HepG2 (cell line): ENCODE data around the gene ANKRD40CL. TPM values are rescaled to one million over a fixed set of nuclear protein-coding genes. Genes with fewer than 3 reads are reported as not detected.
A peak's percentile ranks its signal among the peaks of the same experiment; 100 is the strongest.

Source experiments
- ARID2 ChIP-seq: sonication (generic); formaldehyde crosslinking; IDR thresholded peaks from 2 replicates; pipeline ENCODE4 v1.8.1; 2022; ENCODE audit warnings: mild to moderate bottlenecking, missing genetic modification reagents, borderline replicate concordance
- CEBPB ChIP-seq: IDR thresholded peaks from 2 replicates; pipeline ENCODE4 v1.6.1; 2011; ENCODE audit warnings: low read depth, low read length, improper control_type of control experiment, borderline replicate concordance
- ELF1 ChIP-seq: sonication (generic); formaldehyde crosslinking; IDR thresholded peaks from 2 replicates; pipeline ENCODE4 v1.4.0; 2020; ENCODE audit warnings: missing genetic modification reagents
- HHEX ChIP-seq: IDR thresholded peaks from 2 replicates; pipeline ENCODE4 v1.6.1; 2016; ENCODE audit warnings: control low read depth
- HIC2 ChIP-seq: sonication (generic); formaldehyde crosslinking; IDR thresholded peaks from 2 replicates; pipeline ENCODE4 v1.9.0; 2022; ENCODE audit warnings: low read depth, missing genetic modification reagents
- HMGA1 ChIP-seq: sonication (generic); formaldehyde crosslinking; conservative IDR thresholded peaks from 2 replicates; pipeline ENCODE4 v1.4.0; 2020; ENCODE audit warnings: missing genetic modification reagents
- KDM5B ChIP-seq: sonication (generic); formaldehyde crosslinking; IDR thresholded peaks from 2 replicates; pipeline ENCODE4 v1.4.0; 2020; ENCODE audit warnings: missing genetic modification reagents, mild to moderate bottlenecking, borderline replicate concordance
- KLF12 ChIP-seq: sonication (generic); formaldehyde crosslinking; IDR thresholded peaks from 2 replicates; pipeline ENCODE4 v1.4.0; 2020; ENCODE audit warnings: missing genetic modification reagents, borderline replicate concordance
- MEF2D ChIP-seq: sonication (generic); formaldehyde crosslinking; IDR thresholded peaks from 2 replicates; pipeline ENCODE4 v1.5.1; 2020; ENCODE audit warnings: mild to moderate bottlenecking, missing genetic modification reagents
- MLX ChIP-seq: IDR thresholded peaks from 2 replicates; pipeline ENCODE4 v1.6.1; 2016
- NFIC ChIP-seq: IDR thresholded peaks from 2 replicates; pipeline ENCODE4 v1.6.1; 2012; ENCODE audit warnings: mild to moderate bottlenecking, low read length, inconsistent platforms
- NR2F6 ChIP-seq, 2 experiments: IDR thresholded peaks; 2 replicates each; pipeline ENCODE4 v1.6.1; 2016; ENCODE audit warnings: antibody characterized with exemption in 1 of 2, mild to moderate bottlenecking in 1 of 2
- PAWR ChIP-seq: sonication (generic); formaldehyde crosslinking; IDR thresholded peaks from 2 replicates; pipeline ENCODE4 v1.4.0; 2020; ENCODE audit warnings: missing genetic modification reagents, mild to moderate bottlenecking, borderline replicate concordance
- PAXIP1 ChIP-seq: sonication (generic); formaldehyde crosslinking; conservative IDR thresholded peaks from 2 replicates; pipeline ENCODE4 v1.4.0; 2020; ENCODE audit warnings: mild to moderate bottlenecking, missing genetic modification reagents, moderate library complexity
- PBX3 ChIP-seq: sonication (generic); formaldehyde crosslinking; IDR thresholded peaks from 2 replicates; pipeline ENCODE4 v1.8.1; 2023; ENCODE audit warnings: missing genetic modification reagents, inconsistent platforms, borderline replicate concordance
- RAD51 ChIP-seq: fragments of 450-650 bp; IDR thresholded peaks from 2 replicates; pipeline ENCODE4 v1.6.1; 2016; ENCODE audit warnings: borderline replicate concordance
- YEATS4 ChIP-seq: sonication (generic); formaldehyde crosslinking; IDR thresholded peaks from 2 replicates; pipeline ENCODE4 v1.4.0; 2020; ENCODE audit warnings: missing genetic modification reagents, borderline replicate concordance
- ZNF232 ChIP-seq: sonication (generic); formaldehyde crosslinking; IDR thresholded peaks from 2 replicates; pipeline ENCODE4 v1.4.0; 2020; ENCODE audit warnings: missing genetic modification reagents, borderline replicate concordance
- ZNF615 ChIP-seq: sonication (generic); formaldehyde crosslinking; IDR thresholded peaks from 2 replicates; pipeline ENCODE4 v1.5.0; 2020; ENCODE audit warnings: mild to moderate bottlenecking, missing genetic modification reagents, borderline replicate concordance
- ZNF687 ChIP-seq: sonication (generic); formaldehyde crosslinking; IDR thresholded peaks from 2 replicates; pipeline ENCODE4 v1.5.1; 2020; ENCODE audit warnings: mild to moderate bottlenecking, missing genetic modification reagents, moderate library complexity
- polyA plus RNA-seq, 8 experiments: library from polyadenylated mRNA; depleted of rRNA in 3 of 8; stranded (reverse) in 7 of 8; unstranded in 1 of 8; fragments of >200 nt; fragmentation: Illumina TruSeq in 4 of 8; extraction: Trizol in 4 of 8; gene quantifications; 2 replicates each; pipeline versions ENCODE4 v1.2.1 to v1.2.3, GENCODE V29; 2011 to 2016; ENCODE audit warnings: low read depth in 4 of 8, missing spikeins in 1 of 8, mixed read lengths in 1 of 8; ENCODE audit not compliant: insufficient read depth in 1 of 8
- total RNA-seq, 5 experiments: library from RNA; depleted of rRNA; stranded (reverse); fragments of >200 nt; fragmentation: Illumina TruSeq; extraction: Trizol; gene quantifications; 2 replicates each; pipeline ENCODE4 v1.2.3, GENCODE V29; 2016; ENCODE audit warnings: low read depth in 1 of 5

ANKRD40CL gene
- total and polyA plus RNA-seq, 2 of the 13 experiments (the other 11 are each of a cell fraction or from before 2014, with no cell fraction given), result 0.03 to 0.11 TPM

GRCh38 chr17:50768346-50768761, 1.0 kb upstream of the ANKRD40CL start (continued):
- TF ChIP-seq YEATS4 (CRISPR knock-in tag) (no peak), RAD51 (no peak), ZNF687 (CRISPR knock-in tag) (peak; percentile 54), NR2F6 (IDR thresholded peaks at IDR 0.05) (no peak), NR2F6 (CRISPR knock-in tag; IDR thresholded peaks at IDR 0.05) (no peak), MLX (CRISPR knock-in tag) (no peak), ELF1 (peak; percentile 75), HHEX (CRISPR knock-in tag) (no peak), HMGA1 (CRISPR knock-in tag) (no peak), NFIC (no peak), PAXIP1 (CRISPR knock-in tag) (peak; percentile 26; the same call in 1 of the 2 replicates), ZNF615 (no peak), HIC2 (peak; percentile 50; the same call in 1 of the 2 replicates), ZNF232 (CRISPR knock-in tag) (no peak), CEBPB (no peak), PAWR (no peak), KLF12 (CRISPR knock-in tag) (peak; percentile 56; the same call in 1 of the 2 replicates), MEF2D (CRISPR knock-in tag) (no peak), KDM5B (no peak), ARID2 (CRISPR knock-in tag) (no peak), PBX3 (no peak)
